ENCODE measurements around the gene KIF4A.

KIF4A gene

GRCh38 chrX:70402721-70403120 is 112.8 kb downstream of the KIF4A start:
- DNase-seq: no peak

GRCh38 chrX:70405003-70405402 is 115.1 kb downstream of the KIF4A start:
- DNase-seq: no peak

GRCh38 chrX:70410921-70411320 is 121.0 kb downstream of the KIF4A start:
- DNase-seq: no peak

DNA sequence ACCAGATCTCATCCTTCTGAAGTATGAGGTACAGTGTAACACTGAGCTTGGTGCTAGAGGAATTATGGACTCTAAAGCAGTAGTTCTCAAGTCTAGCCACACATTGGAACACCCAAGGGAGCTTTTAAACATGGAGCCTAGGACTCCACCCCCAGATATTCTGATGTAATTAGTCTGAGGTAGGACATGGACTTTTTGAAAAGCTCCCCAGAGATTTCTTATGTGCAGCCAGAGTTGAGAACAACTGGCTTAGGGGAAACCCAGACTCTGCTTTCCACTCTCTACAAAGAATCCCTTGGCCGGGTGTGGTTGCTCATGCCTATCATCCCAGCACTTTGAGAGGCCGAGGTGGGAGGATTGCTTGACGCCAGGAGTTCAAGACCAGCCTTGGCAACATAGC is 121.6 kb downstream of the KIF4A start:
- DNase-seq: no peak

- DNase-seq: no peak
Observed at GRCh38 chrX:70421618-70422017, 131.7 kb downstream of the KIF4A start.

DNA sequence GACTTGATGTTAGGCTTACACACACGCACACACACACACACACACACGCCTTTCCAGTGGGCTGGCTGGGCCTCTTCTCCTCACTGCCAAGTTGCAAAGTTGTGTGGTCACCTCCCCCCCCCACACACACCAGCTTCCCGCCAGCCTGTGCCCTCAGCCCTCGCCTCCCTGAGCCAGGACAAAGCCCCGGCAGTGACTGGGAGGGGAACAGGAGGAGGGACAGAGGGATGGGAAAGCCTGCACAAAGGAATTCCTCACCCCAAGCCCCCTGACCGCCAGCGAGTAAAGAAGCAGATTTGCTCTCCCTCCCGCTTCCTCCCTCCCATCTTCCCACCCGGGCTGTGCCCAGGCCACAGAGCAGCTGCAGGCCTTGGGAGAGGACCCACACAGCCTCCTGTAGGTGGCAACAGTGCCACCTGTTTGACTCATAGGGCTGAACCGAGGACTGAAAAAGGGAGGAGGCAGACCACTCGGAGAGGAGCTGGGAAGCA is 133.0 kb downstream of the KIF4A start, which contains the start of gene GDPD2:
Gene GDPD2 (plus strand): TSS at position 464 of the 491 bp plus-strand sequence. CDS start 1,671 bp downstream, outside the sequence.
- DNase-seq: peak; percentile 18

- DNase-seq: no peak
Observed at GRCh38 chrX:70423936-70424675, 134.2 kb downstream of the KIF4A start.

GRCh38 chrX:70424801-70425200 is 134.9 kb downstream of the KIF4A start:
- no peak for DNase-seq

DNA sequence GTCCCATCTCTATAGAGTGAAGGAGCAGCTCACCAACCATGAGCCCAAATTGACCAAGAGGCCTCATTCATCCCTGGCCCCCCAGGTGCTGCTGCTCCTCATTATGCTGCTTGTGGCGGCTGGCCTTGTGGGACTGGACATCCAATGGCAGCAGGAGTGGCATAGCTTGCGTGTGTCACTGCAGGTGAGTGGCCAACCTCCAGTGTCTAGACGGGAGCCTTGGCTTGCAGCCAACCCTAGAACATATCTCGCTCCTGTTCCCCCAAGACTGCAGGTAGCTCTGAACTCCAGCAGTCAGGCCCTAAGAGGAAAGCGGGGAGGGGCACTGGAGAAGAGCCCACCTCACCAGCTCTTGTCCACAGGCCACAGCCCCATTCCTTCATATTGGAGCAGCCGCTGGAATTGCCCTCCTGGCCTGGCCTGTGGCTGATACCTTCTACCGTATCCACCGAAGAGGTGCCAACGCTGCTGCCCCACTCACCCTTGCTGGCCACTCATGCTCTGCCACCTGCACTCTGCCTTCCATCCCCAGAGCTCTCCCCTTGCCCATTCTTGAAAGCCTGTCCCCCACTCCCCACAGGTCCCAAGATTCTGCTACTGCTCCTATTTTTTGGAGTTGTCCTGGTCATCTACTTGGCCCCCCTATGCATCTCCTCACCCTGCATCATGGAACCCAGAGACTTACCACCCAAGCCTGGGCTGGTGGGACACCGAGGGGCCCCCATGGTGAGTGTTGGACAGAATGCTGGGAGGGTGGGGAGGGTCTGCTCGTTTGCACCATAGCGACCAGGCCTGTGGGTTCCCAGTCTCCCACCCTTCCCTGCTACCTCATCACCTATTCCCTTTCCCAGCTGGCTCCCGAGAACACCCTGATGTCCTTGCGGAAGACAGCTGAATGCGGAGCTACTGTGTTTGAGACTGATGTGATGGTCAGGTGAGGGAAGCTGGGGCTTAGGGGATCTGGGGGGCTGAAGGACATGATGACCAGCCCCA is 136.7 kb downstream of the KIF4A start:
- DNase-seq: no peak

GRCh38 chrX:70427365-70427764 is 137.5 kb downstream of the KIF4A start:
- no peak for DNase-seq

DNA sequence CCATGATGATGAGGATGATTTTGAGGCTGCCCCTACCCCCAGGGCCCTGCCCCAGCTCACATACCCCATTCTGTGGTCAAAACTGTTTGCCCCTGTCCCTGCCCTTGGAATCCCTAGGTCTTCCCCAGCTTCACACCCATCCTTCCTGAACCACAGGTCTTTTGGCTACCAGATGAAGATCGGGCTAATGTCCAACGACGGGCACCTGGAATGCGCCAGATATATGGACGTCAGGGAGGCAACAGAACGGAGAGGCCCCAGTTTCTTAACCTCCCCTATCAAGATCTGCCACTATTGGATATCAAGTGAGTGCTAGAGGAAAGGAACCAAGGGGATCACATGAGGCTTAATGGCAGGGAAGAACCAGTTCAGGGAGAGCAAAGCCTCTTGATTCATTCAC is 139.9 kb downstream of the KIF4A start:
- no peak for DNase-seq

GRCh38 chrX:70432936-70433847 is 143.3 kb downstream of the KIF4A start:
- DNase-seq: no peak

DNA sequence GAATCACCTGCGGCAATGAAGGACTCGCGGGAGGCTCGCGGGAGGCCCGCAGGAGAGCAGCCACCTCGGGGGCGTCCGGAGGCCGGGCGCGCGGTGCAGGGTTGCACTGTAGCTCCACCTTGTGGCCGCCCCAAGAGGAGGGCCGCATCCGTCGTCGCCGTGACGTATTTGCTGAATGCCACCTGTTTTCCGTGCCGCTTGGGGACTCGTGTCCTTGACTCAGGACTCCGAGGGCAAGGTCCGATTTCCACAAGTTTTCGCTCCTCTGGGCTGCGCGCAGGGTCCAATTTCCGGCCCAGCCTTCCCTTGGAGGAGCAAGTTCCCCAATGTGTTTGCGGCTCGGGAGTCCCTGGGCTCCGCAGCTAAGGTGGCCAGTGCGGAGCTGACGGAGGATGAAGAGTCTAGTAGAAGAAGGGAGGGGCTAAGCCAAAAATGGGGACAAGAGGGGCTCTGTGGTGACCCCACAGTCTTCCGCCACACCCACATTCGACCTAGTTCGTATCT is 144.0 kb downstream of the KIF4A start:
- peak; percentile 27 for DNase-seq

- peak; percentile 77 for DNase-seq
Observed at GRCh38 chrX:70434352-70434866, 144.5 kb downstream of the KIF4A start.

- peak; percentile 46 for DNase-seq
Observed at GRCh38 chrX:70434914-70435586, 145.1 kb downstream of the KIF4A start.

DNA sequence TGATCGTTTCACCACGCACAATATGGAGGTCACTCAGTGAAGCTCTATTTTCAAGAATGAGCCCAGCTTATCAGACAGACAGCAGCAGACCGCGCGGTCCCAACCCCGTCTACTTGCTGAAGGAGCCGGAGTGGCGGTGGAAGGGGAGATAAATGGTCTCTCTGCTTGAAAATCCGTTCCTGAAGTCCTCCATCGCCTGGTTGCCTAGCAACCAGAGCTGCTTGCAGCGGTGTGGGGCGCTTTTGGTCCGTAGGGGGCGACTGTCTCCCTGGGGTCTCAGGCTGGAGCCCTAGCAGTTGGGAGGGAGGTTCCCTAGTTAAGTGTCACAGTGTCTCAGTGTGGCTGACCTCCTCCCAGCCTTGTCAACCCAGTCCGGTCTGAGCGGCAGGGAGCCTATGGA is 146.4 kb downstream of the KIF4A start:
- DNase-seq: peak; percentile 12

DNA sequence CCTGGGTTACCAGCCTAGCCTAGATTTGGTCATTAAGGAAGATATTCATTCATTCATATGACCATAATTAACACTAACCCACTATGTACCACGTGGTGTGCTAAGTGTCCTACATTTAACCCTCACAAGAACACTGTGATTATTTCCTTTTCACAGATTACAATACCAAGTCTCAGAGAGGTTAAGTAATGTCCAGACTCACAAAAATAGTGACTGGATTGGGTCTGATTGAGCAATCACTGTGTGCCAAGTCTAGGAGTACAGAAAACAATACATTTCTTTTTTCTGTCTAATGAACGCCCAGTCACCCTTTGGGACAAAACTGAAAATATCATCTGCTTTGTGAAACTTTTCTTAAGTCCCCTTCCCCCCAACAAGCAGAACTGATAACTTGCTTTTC is 147.1 kb downstream of the KIF4A start:
- DNase-seq: no peak

GRCh38 chrX:70437921-70438665 is 148.2 kb downstream of the KIF4A start:
- no peak for DNase-seq

DNA sequence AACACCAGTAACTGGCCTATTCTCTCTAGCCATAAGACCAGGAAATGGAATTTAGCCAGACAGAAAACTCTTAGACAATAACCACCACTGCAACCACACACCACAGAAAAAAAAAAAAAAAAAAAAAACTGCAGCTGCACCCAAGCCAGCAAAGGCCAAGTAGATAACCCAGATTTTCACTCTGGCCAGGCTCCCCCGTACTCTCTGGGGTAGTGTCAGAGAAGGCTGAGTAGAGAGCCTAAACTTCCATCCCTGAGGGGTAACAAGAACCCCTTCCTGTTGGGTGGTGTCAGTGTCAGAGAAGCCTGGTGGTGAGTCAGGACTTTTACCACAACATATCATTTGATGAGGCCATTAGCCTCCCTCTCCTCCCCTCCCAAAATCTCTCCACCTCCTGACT is 149.1 kb downstream of the KIF4A start:
- peak; percentile 8 for DNase-seq

DNA sequence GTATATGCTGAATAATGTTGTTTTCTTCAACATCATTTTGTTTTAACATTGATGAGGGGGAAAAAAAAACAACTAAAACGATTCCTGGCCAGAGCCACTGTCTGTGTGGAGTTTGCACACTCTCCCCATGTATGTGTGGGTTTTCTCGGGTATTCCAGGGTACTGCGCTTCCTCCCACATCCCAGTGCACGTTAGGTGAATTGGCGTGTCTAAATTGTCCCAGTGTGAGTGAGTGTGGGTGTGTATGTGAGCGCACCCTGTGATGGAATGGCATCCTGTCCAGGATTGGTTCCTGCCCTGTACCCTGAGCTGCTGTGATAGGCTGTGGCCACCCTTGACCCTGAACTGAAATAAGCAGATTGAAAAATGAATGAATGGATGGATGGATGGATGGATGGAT is 152.3 kb downstream of the KIF4A start:
- no peak for DNase-seq
